Osteoblast (primary cell): ENCODE results near the gene KCNAB1. TPM values are rescaled to one million over a fixed set of nuclear protein-coding genes. Genes with fewer than 3 reads are reported as not detected.

Source experiments
- DNase-seq: peaks from one replicate; pipeline ENCODE4 v3.0.0; 2011; ENCODE audit warnings: low spot score, mixed read lengths; ENCODE audit not compliant: insufficient read length; ENCODE audit errors: missing footprints
- H2AFZ ChIP-seq: 2 replicates; pipeline ENCODE4 v1.6.0; 2011; ENCODE audit warnings: mild to moderate bottlenecking, low read length
- H3K27ac ChIP-seq: 2 replicates; pipeline ENCODE4 v1.5.1; 2011; ENCODE audit warnings: mild to moderate bottlenecking, low read depth, low read length, moderate library complexity
- H3K27me3 ChIP-seq: 2 replicates; pipeline ENCODE4 v1.6.0; 2012; ENCODE audit warnings: mild to moderate bottlenecking, control low read depth, inconsistent platforms, low read length, moderate library complexity; ENCODE audit not compliant: insufficient read depth
- H3K36me3 ChIP-seq: 2 replicates; pipeline ENCODE4 v1.5.1; 2011; ENCODE audit warnings: mild to moderate bottlenecking, low read length, control low read depth, moderate library complexity; ENCODE audit not compliant: insufficient read depth
- H3K4me1 ChIP-seq: 2 replicates; pipeline ENCODE4 v1.5.1; 2011; ENCODE audit warnings: mild to moderate bottlenecking, low read length, control low read depth, moderate library complexity; ENCODE audit not compliant: insufficient read depth
- H3K4me2 ChIP-seq: 2 replicates; pipeline ENCODE4 v1.6.0; 2011; ENCODE audit warnings: mild to moderate bottlenecking, low read length; ENCODE audit not compliant: insufficient read depth
- H3K4me3 ChIP-seq: fragments of 200-600 bp; sonication (generic); 3 replicates; pipeline ENCODE4 v1.5.1; 2012; ENCODE audit warnings: mild to moderate bottlenecking, low read length, inconsistent platforms; ENCODE audit not compliant: insufficient read depth
- H3K79me2 ChIP-seq: 2 replicates; pipeline ENCODE4 v1.6.0; 2012; ENCODE audit warnings: mild to moderate bottlenecking, low read length, control low read depth, inconsistent platforms; ENCODE audit not compliant: insufficient read depth
- H3K9me3 ChIP-seq: 2 replicates; pipeline ENCODE4 v1.5.1; 2011; ENCODE audit warnings: low read depth, low read length, control low read depth
- H4K20me1 ChIP-seq: 2 replicates; pipeline ENCODE4 v1.6.0; 2012; ENCODE audit warnings: mild to moderate bottlenecking, low read length, control low read depth; ENCODE audit not compliant: insufficient read depth
- CTCF ChIP-seq: IDR thresholded peaks from 2 replicates; pipeline ENCODE4 v1.5.1; 2011; ENCODE audit warnings: mild to moderate bottlenecking, low read depth, low read length, moderate library complexity; ENCODE audit errors: extremely low read depth
- total RNA-seq: library from RNA; depleted of rRNA; stranded (reverse); fragments of >200 nt; gene quantifications from 2 replicates; pipeline ENCODE4 v1.2.3, GENCODE V29; 2012

Gene KCNAB1
- total RNA-seq, 1 donor, result 0.36 TPM

GRCh38 chr3:156553705-156554356 lies 433.5 kb downstream of the KCNAB1 start:
- Histone ChIP-seq H3K4me2 (peak overlapping the region; percentile 89), H3K4me1 (peaks cover 55% of the 10 kb centered on the region), H3K27me3 (no peaks in the 10 kb centered on the region), H3K36me3 (peaks cover 42% of the 10 kb centered on the region), H2AFZ (no peak overlapping the region), H3K27ac (peak overlapping the region; percentile 98), H4K20me1 (no peaks in the 10 kb centered on the region), H3K79me2 (peaks cover 61% of the 10 kb centered on the region), H3K4me3 (peak overlapping the region; percentile 94), H3K9me3 (no peaks in the 10 kb centered on the region)
- TF ChIP-seq CTCF, result no peak
- DNase-seq, result peak; percentile 18

GRCh38 chr3:156554515-156554841 lies 434.1 kb downstream of the KCNAB1 start:
- peak overlapping the region; percentile 89 for H3K4me2 ChIP-seq
- peaks cover 55% of the 10 kb centered on the region for H3K79me2 ChIP-seq
- no peaks in the 10 kb centered on the region for H4K20me1 ChIP-seq
- peaks cover 49% of the 10 kb centered on the region for H3K4me1 ChIP-seq
- no peaks in the 10 kb centered on the region for H3K27me3 ChIP-seq
- TF ChIP-seq CTCF, result no peak
- H3K27ac ChIP-seq, result peak overlapping the region; percentile 98
- no peak for DNase-seq
- H3K9me3 ChIP-seq, result no peaks in the 10 kb centered on the region
- H2AFZ ChIP-seq, result peak overlapping the region; percentile 62
- H3K4me3 ChIP-seq, result peak overlapping the region; percentile 94
- peaks cover 36% of the 10 kb centered on the region for H3K36me3 ChIP-seq

- peak within 1 kb of the TSS; percentile 89 for H2AFZ ChIP-seq
- no peaks in the 10 kb centered on the region for H3K27me3 ChIP-seq
These were observed 434.7 kb downstream of the KCNAB1 start, which contains the start of gene SSR3 for GRCh38 chr3:156554842-156555687. Gene SSR3 (minus strand): TSS chr3:156555117. CDS start chr3:156555089, 28 bp downstream.

More at GRCh38 chr3:156554842-156555687, 434.7 kb downstream of the KCNAB1 start, which contains the start of gene SSR3:
- TF ChIP-seq CTCF, result no peak
- Histone ChIP-seq H3K36me3 (peaks cover 30% of the 10 kb centered on the region), H3K9me3 (no peaks in the 10 kb centered on the region), H3K27ac (peak within 1 kb of the TSS; percentile 98), H3K79me2 (peaks cover 49% of the 10 kb centered on the region), H3K4me1 (peaks cover 44% of the 10 kb centered on the region), H3K4me2 (peak within 1 kb of the TSS; percentile 89), H4K20me1 (no peaks in the 10 kb centered on the region), H3K4me3 (peak within 1 kb of the TSS; percentile 94)
- DNase-seq, result peak; percentile 95
